Posterior vena cava (tissue), 2 donors: ENCODE results near the gene GTF2H1. TPM values are rescaled to one million over a fixed set of nuclear protein-coding genes. Genes with fewer than 3 reads are reported as not detected.

ENCODE experiments used
- DNase-seq: peaks from one replicate; pipeline ENCODE4 v3.0.0-alpha.2; 2020; ENCODE audit warnings: low spot score
- intact Hi-C, 2 donors: fragments of 100-400 bp; cut with DNase I; formaldehyde crosslinking; loops; one replicate each; pipeline versions ENCODE4 v1.14.1 to v1.14.2; 2022 to 2023
- long read RNA-seq, 2 donors: library from polyadenylated mRNA; unstranded; transcript quantifications; one replicate each; pipeline ENCODE4 v2.0.0, GENCODE V29; 2020 to 2021
- total RNA-seq, 2 donors: library from RNA; stranded (reverse); fragmentation: NEBNext Ultra II Directional; extraction: Animal tissue kit (Norgen Biotek cat#: 25700); gene quantifications; one replicate each; pipeline ENCODE4 v1.2.1, GENCODE V29; 2021
- donor health status: DM: yes; HTN: yes; CAD: no.
- donor health status: DM: yes; HTN: yes; CAD: no.

GTF2H1 gene
- total RNA-seq: 10 to 100 TPM; 38.6 to 39.1 TPM
- long read RNA-seq, donor 1, transcript GTF2H1-201 (15 exons, 2,982 nt): major isoform, 13 of 15 reads
- long read RNA-seq, donor 1, partial matches to known transcripts: 1 of 15 reads
- long read RNA-seq, donor 1, other reads (novel, unspliced or antisense): 1 of 15 reads
- long read RNA-seq, donor 2, transcript GTF2H1-201 (15 exons, 2,982 nt): major isoform, 27 of 48 reads
- long read RNA-seq, donor 2, partial matches to known transcripts: 8 of 48 reads
- long read RNA-seq, donor 2, other reads (novel, unspliced or antisense): 7 of 48 reads

GRCh38 chr11:18321969-18322711 is at the start of gene GTF2H1, which contains the start of gene HPS5:
Gene GTF2H1, plus strand, starts transcription at chr11:18322567. Its CDS starts 10,508 bp downstream, at chr11:18333075.
Gene HPS5, minus strand, starts transcription at chr11:18322140. Its CDS starts 4,282 bp downstream, at chr11:18317858.
- intact Hi-C loops: loop anchor here (10.0 kb wide), 2 partner anchors 73 to 83 kb away; partner anchors contain the start of gene LDHA (in 1 of the 2)
- peak; percentile 98 for DNase-seq

DNA sequence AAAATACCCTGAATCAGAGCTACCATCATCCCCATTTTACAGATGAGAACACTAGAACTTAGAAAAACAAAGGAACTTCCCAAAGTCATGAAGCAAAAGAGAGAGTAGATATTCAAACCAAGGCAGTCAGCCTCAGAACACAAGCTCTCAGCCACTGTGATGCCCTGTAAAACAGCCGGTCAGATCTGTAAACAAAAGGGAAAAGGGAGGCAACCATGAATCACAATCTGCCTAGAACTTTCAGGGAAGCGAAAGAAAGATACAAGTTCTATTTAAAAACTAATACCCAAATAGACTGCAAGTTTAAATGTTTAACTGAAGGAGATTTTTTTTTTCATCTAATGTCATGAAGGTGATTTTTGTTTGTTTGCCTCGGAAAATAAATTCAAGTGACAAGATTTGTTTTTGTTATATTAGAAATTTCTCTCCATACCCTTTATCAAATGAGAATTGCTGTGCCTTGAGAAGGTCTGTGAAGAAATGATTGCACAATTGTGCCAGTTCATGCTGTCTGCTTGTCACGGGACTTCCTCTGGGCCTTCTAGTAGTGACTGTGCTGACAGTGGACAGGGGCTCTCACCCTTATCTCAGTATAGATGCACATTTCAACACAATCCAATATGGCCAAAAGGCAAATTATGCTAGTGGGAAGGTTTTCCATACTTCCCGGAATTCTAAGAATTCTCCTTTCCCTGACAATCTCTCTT is 44.6 kb upstream of the GTF2H1 start:
- intact Hi-C loops: no loop called here
- no peak for DNase-seq

DNA sequence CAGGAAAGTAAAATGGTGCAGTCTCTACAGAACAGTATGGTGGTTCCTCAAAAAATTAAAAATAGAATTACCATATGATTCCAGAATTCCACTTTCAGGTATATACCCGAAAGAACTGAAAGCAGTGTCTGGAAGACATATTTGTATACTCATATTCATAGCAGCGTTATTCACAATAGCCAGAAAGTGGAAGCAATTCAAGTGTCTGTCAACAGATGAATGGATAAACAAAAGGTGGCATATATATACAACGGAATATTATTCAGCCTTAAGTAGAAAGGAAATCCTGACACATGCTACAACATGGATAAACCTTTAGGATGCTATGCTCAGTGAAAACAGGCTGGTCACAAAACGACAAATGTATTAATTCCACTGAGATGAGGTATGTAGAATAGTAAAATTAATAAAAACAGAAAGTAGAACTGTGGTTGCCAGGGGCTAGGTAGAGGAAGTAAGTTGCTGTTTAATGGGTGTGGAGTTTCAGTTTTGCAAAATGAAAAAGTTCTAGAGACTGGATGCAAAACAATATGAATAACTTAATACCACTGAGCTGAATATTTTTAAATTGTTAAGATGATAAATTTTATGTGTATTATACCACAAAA is 41.8 kb upstream of the GTF2H1 start:
- intact Hi-C loops: no loop called here
- no peak for DNase-seq

DNA sequence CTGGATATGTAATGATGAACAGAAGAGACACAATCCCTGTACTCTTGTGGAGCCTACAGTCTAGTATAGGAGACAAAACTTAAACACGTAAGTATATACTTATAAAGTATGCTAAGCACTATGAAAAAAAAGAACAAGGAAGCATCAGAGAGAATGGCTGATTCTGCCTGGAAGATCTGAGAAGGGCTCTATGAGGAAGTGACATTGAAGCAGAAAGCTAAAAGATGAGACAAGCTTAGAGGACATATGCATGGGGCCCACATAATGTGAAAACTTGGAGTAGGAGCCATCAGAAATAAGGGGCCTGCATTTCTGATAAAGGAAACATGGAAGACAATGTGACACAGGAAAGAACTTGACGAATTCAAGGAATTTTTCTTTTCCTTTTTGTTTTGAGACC is 39.7 kb upstream of the GTF2H1 start:
- no peak for DNase-seq
- intact Hi-C loops: no loop called here

DNA sequence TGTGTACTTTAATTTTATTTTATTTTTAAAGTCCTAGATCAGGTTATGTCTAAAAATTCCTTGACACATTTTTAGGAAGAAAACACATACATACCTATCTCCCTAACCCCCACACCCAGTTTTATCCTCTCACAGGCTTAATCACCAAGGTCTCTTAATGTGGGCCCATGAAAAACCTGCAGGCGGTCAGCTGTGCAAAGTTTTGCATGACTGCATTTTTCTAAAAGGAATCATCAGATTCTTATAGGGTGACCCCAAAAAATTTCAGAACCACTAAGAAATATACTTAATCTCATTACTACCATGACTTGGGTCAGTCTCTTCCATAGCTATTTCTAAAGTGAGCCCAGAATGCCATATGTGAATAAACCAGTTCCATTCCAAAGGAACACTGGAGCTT is 36.5 kb upstream of the GTF2H1 start:
- intact Hi-C loops: no loop called here
- DNase-seq: no peak

DNA sequence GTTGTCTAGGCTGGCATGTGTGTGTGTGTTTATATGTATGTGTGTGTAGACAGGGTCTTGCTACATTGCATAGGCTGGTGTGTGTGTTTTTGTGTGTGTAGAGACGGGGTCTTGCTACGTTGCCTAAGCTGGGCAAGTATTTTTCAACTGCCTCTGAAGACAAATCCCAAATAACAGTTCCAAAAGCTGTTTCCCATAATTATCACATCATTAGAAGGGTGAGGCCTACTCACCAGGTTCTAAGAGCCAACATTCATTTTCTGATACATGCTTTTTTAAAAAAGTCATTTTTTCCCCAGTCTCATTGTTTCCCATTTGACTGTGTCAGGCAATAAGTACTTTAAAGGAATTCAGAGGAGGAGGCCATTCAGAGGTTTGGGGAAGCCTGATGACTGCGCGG is 33.5 kb upstream of the GTF2H1 start:
- DNase-seq: no peak
- intact Hi-C loops: no loop called here

DNA sequence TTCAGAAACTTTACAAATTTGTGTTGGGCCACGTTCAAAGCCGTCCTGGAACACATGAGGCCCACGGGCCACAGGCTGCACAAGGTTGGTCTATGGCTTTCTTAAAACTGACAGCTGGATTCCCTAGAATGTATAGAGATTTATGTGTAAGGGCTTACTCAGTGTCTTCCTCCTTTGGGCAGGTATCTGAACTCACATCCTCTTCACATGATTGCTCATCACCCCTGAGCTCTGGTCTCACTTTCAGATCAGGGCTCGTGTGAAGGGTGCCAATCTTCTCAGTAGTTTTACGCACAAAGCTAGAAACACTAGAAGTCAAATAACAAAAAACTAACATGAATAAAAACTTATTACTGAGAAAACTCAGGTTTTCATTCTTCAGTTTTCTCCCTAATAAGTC is 27.5 kb upstream of the GTF2H1 start:
- no peak for DNase-seq
- intact Hi-C loops: no loop called here

GRCh38 chr11:18295316-18295715 is 27.1 kb upstream of the GTF2H1 start:
- no peak for DNase-seq
- intact Hi-C loops: no loop called here

DNA sequence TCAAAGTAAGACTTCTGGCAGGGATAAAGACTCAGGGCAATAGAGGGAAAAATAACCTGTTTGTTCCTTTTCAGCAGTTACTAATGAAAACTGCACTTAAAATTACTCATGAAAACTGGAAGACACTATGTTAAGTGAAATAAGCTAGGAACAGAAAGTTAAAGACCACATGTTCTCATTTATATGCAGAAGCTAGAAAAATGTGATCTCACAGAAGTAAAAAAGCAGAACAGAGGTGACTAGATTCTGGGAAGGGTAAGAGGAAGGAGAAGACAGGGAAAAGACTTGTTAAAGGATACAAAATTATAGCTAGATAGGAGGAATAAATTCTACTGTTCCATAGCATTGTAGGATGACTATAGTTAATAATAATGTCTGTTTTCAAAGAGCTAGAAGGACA is 22.6 kb upstream of the GTF2H1 start:
- DNase-seq: no peak
- intact Hi-C loops: no loop called here

DNA sequence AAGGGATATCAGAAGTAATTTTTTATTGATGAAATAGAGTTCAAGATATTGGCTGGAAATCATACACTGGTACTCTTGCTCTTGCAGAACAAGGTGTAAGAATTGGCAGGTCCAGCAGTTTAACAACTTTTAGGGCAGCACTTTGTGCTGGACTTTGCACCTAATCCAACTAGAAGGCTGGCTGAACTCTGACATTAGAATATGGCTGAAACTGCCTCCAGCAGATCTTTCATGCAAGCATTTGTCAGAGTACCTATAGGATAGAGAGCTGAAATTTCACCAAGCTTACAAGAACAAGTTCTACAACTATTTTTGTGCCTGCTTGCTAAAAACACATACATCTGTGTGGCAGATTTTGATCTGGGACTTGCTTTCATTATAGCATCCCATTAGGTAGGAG is 17.6 kb upstream of the GTF2H1 start:
- intact Hi-C loops: no loop called here
- DNase-seq: no peak

GRCh38 chr11:18307461-18308139 is 14.8 kb upstream of the GTF2H1 start:
- no peak for DNase-seq
- intact Hi-C loops: no loop called here

DNA sequence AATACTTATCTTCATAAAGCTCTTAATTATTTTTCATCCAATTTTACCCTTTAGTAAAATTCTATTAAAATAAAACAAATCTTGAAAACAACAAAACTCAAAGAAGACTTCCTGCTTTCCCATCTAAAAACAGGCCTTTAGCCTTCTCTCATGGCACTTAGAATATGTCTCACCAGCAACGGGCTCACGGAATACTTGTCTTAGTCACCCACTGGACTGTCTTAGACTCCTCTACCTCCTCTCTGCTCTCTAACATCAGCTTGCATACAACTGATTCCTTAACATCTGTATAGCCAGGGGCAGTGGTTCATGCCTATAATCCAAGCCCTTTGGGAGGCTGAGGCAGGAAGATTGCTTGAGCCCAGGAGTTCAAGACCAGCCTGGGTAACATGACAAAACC is 14.1 kb upstream of the GTF2H1 start:
- intact Hi-C loops: no loop called here
- no peak for DNase-seq

- intact Hi-C loops: no loop called here
- DNase-seq: no peak
These were observed 12.7 kb upstream of the GTF2H1 start for GRCh38 chr11:18309691-18310090.

DNA sequence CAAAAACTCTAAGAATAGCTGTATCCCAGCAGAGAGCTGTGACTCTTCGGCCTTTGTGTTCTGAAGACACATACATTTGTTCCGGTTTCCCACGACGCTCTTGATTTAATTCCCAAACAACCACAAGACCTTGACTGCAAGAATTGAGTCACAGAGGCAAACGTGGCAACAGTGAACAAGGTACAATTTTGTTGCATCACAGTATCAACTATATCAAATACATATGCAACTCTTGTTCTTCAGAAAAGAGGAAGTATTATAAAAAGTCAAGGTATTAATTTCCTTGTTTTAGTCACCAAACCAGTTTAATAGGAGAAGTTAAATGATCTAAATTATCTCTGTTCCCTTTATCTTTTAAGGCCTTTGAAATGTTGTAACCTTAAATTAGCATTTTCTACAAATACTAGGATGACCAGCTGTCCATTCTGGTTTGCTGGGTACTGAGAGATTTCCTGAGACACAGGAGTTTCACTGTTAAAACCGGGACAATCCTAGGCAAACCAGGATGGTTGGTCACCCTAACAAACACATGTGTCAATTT is 11.5 kb upstream of the GTF2H1 start:
- intact Hi-C loops: no loop called here

GRCh38 chr11:18312012-18312411 is 10.4 kb upstream of the GTF2H1 start:
- intact Hi-C loops: no loop called here

More for the DNA sequence above, 11.5 kb upstream of the GTF2H1 start:
- DNase-seq: no peak

GRCh38 chr11:18312663-18313420 is 9.5 kb upstream of the GTF2H1 start:
- intact Hi-C loops: no loop called here
- DNase-seq: no peak

More at GRCh38 chr11:18312012-18312411, 10.4 kb upstream of the GTF2H1 start:
- no peak for DNase-seq

GRCh38 chr11:18313965-18314763 is 8.2 kb upstream of the GTF2H1 start:
- DNase-seq: no peak
- intact Hi-C loops: no loop called here
